ENCODE measurements around the gene SH3GLB2. TPM values are rescaled to one million over a fixed set of nuclear protein-coding genes. Genes with fewer than 3 reads are reported as not detected.

Gene SH3GLB2
- total and polyA plus RNA-seq, 10 of the 15 experiments (the other 5 are each of a cell fraction or from before 2014, with no cell fraction given): 0.21 to 61.3 (median 30.8) TPM

DNA sequence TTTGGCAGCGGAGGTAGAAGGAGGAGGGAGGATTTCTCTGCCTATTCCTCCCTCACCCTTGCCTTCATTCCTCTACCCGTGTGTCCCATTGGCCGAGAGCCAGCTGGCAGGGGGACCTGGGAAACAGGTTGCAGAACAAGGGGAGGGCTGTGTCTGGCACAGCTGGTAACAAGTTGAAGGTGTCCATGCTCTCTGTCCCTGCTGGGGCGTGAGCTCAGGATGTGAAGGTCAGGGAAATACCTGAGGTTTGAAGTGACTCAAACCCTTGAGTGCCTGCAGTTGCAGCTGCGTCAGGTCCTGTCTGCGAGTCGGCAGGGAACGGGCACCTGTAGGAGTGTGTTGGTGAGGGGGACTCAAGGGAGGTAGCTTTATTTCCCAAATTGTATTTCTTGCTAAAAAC, 24.5 kb upstream of the SH3GLB2 start:
- ATAC-seq: no peak
- Histone ChIP-seq H3K27me3 (replicated peaks in 1 of 2; ENCODE audit: control insufficient read depth in 2 of 2, insufficient read depth in 2 of 2, low read length in 1 of 2) (no peaks in the 10 kb centered on the region), H3K9ac (ENCODE audit: control insufficient read depth, insufficient read depth, low read length) (no peak overlapping the region), H3K27ac (ENCODE audit: control insufficient read depth, insufficient read depth) (no peak overlapping the region), H2AFZ (ENCODE audit: control insufficient read depth, low read depth, low read length) (no peak overlapping the region), H3K4me1 (ENCODE audit: control insufficient read depth, insufficient read depth, low read length) (no peaks in the 10 kb centered on the region), H3K36me3 (ENCODE audit: control insufficient read depth in 2 of 2, insufficient read depth in 2 of 2, low read length in 1 of 2) (peaks cover 11 to 17% of the 10 kb centered on the region in 2 experiments), H3K4me3 (no peak overlapping the region), H4K20me1 (ENCODE audit: control insufficient read depth, insufficient read depth) (no peaks in the 10 kb centered on the region), H3K9me3 (replicated peaks; ENCODE audit: control insufficient read depth, insufficient read depth, low read length) (no peaks in the 10 kb centered on the region), H3K79me2 (ENCODE audit: control insufficient read depth, insufficient read depth, low read length) (no peaks in the 10 kb centered on the region), H3K4me2 (ENCODE audit: control insufficient read depth, insufficient read depth) (no peak overlapping the region)
- RAD21 ChIA-PET (ENCODE audit: unreplicated experiment): no interaction called here
- no peak for FAIRE-seq
- TF ChIP-seq SREBF2 (IDR thresholded peaks at IDR 0.05; ENCODE audit: low read length): no peak
- CTCF ChIA-PET: no interaction called here
- WGBS (ENCODE audit: insufficient coverage, insufficient replicate concordance, low lambda C conversion rate, missing lambda C conversion rate): 87% methylated on average over 8 of the region's 8 CpGs
- in situ Hi-C loops (cut with MboI) (no loop called here), intact Hi-C loops (cut with micrococcal nuclease; ENCODE audit: unreplicated experiment) (no loop called here)
- SMC1A ChIA-PET (ENCODE audit: uncharacterized antibody, unreplicated experiment): no interaction called here
- POLR2A ChIA-PET: no interaction called here
- DNase-seq (ENCODE audit: low read depth, low spot score): no peak
- no TSS peak for BruUV-seq (replicated peaks)

GRCh38 chr9:129042016-129042415, 13.9 kb upstream of the SH3GLB2 start:
- intact Hi-C loops (cut with micrococcal nuclease; ENCODE audit: unreplicated experiment) (no loop called here), in situ Hi-C loops (cut with MboI) (no loop called here)
- 94% methylated on average over 16 of the region's 16 CpGs for WGBS (ENCODE audit: insufficient coverage, insufficient replicate concordance, low lambda C conversion rate, missing lambda C conversion rate)
- Histone ChIP-seq H3K27me3 (replicated peaks in 1 of 2; ENCODE audit: control insufficient read depth in 2 of 2, insufficient read depth in 2 of 2, low read length in 1 of 2) (no peaks in the 10 kb centered on the region), H3K9ac (ENCODE audit: control insufficient read depth, insufficient read depth, low read length) (no peak overlapping the region), H3K79me2 (ENCODE audit: control insufficient read depth, insufficient read depth, low read length) (peaks cover 14% of the 10 kb centered on the region), H3K4me1 (ENCODE audit: control insufficient read depth, insufficient read depth, low read length) (peaks cover 13% of the 10 kb centered on the region), H3K9me3 (replicated peaks; ENCODE audit: control insufficient read depth, insufficient read depth, low read length) (no peaks in the 10 kb centered on the region), H3K4me2 (ENCODE audit: control insufficient read depth, insufficient read depth) (no peak overlapping the region), H2AFZ (ENCODE audit: control insufficient read depth, low read depth, low read length) (no peak overlapping the region), H3K4me3 (no peak overlapping the region), H3K36me3 (ENCODE audit: control insufficient read depth in 2 of 2, insufficient read depth in 2 of 2, low read length in 1 of 2) (peaks cover 2 to 9% of the 10 kb centered on the region in 2 experiments), H4K20me1 (ENCODE audit: control insufficient read depth, insufficient read depth) (no peaks in the 10 kb centered on the region), H3K27ac (ENCODE audit: control insufficient read depth, insufficient read depth) (no peak overlapping the region)
- SMC1A ChIA-PET (ENCODE audit: uncharacterized antibody, unreplicated experiment): no interaction called here
- no peak for ATAC-seq
- RAD21 ChIA-PET (ENCODE audit: unreplicated experiment): no interaction called here
- no peak for FAIRE-seq
- no peak for DNase-seq (ENCODE audit: low read depth, low spot score)
- POLR2A ChIA-PET: no interaction called here
- CTCF ChIA-PET: no interaction called here
- no TSS peak for BruUV-seq (replicated peaks)
- TF ChIP-seq E2F8 (IDR thresholded peaks at IDR 0.05; ENCODE audit: low read depth, partially characterized antibody): no peak
- no peak for TF ChIP-seq RBBP5 (conservative IDR thresholded peaks at IDR 0.05)
- no peak for TF ChIP-seq FOS (IDR thresholded peaks at IDR 0.05; ENCODE audit: borderline replicate concordance, extremely low read depth, insufficient read length)
- no peak for TF ChIP-seq IKZF1 (conservative IDR thresholded peaks at IDR 0.05)
- TF ChIP-seq EP300 (IDR thresholded peaks at IDR 0.05; ENCODE audit: borderline replicate concordance in 1 of 2, control insufficient read depth in 1 of 2, low read depth in 2 of 2, low read length in 2 of 2): no peak
- TF ChIP-seq CHD1 (IDR thresholded peaks at IDR 0.05; ENCODE audit: low read depth, low read length): no peak
- TF ChIP-seq ZBTB33 (IDR thresholded peaks at IDR 0.05): no peak
- TF ChIP-seq E4F1 (IDR thresholded peaks at IDR 0.05; ENCODE audit: borderline replicate concordance, partially characterized antibody): no peak
- TF ChIP-seq SUZ12 (IDR thresholded peaks at IDR 0.05; ENCODE audit: unreplicated experiment): no peak
